Fibroblast of lung (primary cell): ENCODE measurements around the gene SURF4. TPM values are rescaled to one million over a fixed set of nuclear protein-coding genes. Genes with fewer than 3 reads are reported as not detected.

Experiments
- DNase-seq, 2 donors: peaks; one replicate each; pipeline versions ENCODE4 v3.0.0 to v3.0.0-alpha.2; 2010; ENCODE audit warnings: low read depth in 2 of 2
- H2AFZ ChIP-seq: 2 replicates; pipeline ENCODE4 v1.5.1; 2012; ENCODE audit warnings: low read length, control low read depth, inconsistent platforms
- H3K27ac ChIP-seq: 2 replicates; pipeline ENCODE4 v1.5.1; 2011; ENCODE audit warnings: low read length, control low read depth; ENCODE audit not compliant: insufficient read depth
- H3K27me3 ChIP-seq: 2 replicates; pipeline ENCODE4 v1.5.1; 2011; ENCODE audit warnings: mild to moderate bottlenecking, low read length; ENCODE audit not compliant: control insufficient read depth, insufficient read depth
- H3K36me3 ChIP-seq: 2 replicates; pipeline ENCODE4 v1.5.1; 2011; ENCODE audit warnings: low read length; ENCODE audit not compliant: control insufficient read depth, insufficient read depth
- H3K4me1 ChIP-seq: 2 replicates; pipeline ENCODE4 v1.5.1; 2011; ENCODE audit warnings: low read length; ENCODE audit not compliant: control insufficient read depth, insufficient read depth; ENCODE audit errors: extremely low read depth
- H3K4me2 ChIP-seq: 2 replicates; pipeline ENCODE4 v1.5.1; 2011; ENCODE audit warnings: low read length, control low read depth; ENCODE audit not compliant: insufficient read depth; ENCODE audit errors: extremely low read depth
- H3K4me3 ChIP-seq, 4 experiments: fragments of 200-600 bp in 1 of 4; sonication (generic) in 1 of 4; replicated peaks in 1 of 4; 2 replicates each; pipeline ENCODE4 v1.5.1; 2011 to 2016; ENCODE audit warnings: low read length in 4 of 4, low read depth in 3 of 4, mild to moderate bottlenecking in 3 of 4, control low read depth in 2 of 4, inconsistent platforms in 1 of 4, mixed read lengths in 1 of 4; ENCODE audit not compliant: insufficient read depth in 1 of 4; ENCODE audit errors: control extremely low read depth in 1 of 4
- H3K79me2 ChIP-seq: 2 replicates; pipeline ENCODE4 v1.5.1; 2012; ENCODE audit warnings: mild to moderate bottlenecking, low read length, inconsistent platforms; ENCODE audit not compliant: control insufficient read depth, insufficient read depth
- H3K9ac ChIP-seq: 2 replicates; pipeline ENCODE4 v1.5.1; 2011; ENCODE audit warnings: mild to moderate bottlenecking, low read length, control low read depth; ENCODE audit not compliant: insufficient read depth
- H3K9me3 ChIP-seq: 2 replicates; pipeline ENCODE4 v1.5.1; 2012; ENCODE audit warnings: low read depth, low read length; ENCODE audit not compliant: control insufficient read depth, insufficient read depth
- H4K20me1 ChIP-seq: 2 replicates; pipeline ENCODE4 v1.5.1; 2011; ENCODE audit warnings: low read length; ENCODE audit not compliant: control insufficient read depth, insufficient read depth; ENCODE audit errors: extremely low read depth
- CTCF ChIP-seq, 2 donors: IDR thresholded peaks in 1 of 2; conservative IDR thresholded peaks in 1 of 2; 1 replicate in 1 of 2; 2 replicates in 1 of 2; pipeline ENCODE4 v1.5.1; 2011 to 2012; ENCODE audit warnings: low read length in 2 of 2, control low read depth in 1 of 2, inconsistent platforms in 1 of 2, low read depth in 1 of 2, mild to moderate bottlenecking in 1 of 2
- EZH2 ChIP-seq: IDR thresholded peaks from 2 replicates; pipeline ENCODE4 v1.5.1; 2012; ENCODE audit warnings: low read length, control low read depth, mild to moderate bottlenecking; ENCODE audit errors: missing control alignments
- polyA plus RNA-seq, 2 donors: library from polyadenylated mRNA; depleted of rRNA in 1 of 2; stranded (reverse) in 1 of 2; unstranded in 1 of 2; fragments of >200 nt; gene quantifications; 2 replicates each; pipeline ENCODE4 v1.2.1, GENCODE V29; 2011 to 2012; ENCODE audit warnings: missing spikeins in 1 of 2
- total RNA-seq: library from RNA; depleted of rRNA; stranded (reverse); fragments of >200 nt; gene quantifications from 2 replicates; pipeline ENCODE4 v1.2.1, GENCODE V29; 2014

SURF4 gene
- total and polyA plus RNA-seq, 2 donors (not counting 1 experiment from before 2014, with no cell fraction given): 338 to 358 TPM

GRCh38 chr9:133369422-133369821 lies 6.4 kb downstream of the SURF4 start:
- Histone ChIP-seq H3K36me3 (peaks cover 51% of the 10 kb centered on the region), H3K4me3 (no peak overlapping the region), H2AFZ (no peak overlapping the region), H3K9me3 (no peaks in the 10 kb centered on the region), H3K9ac (no peak overlapping the region), H3K4me1 (peaks cover 10% of the 10 kb centered on the region), H3K27ac (no peak overlapping the region), H3K27me3 (no peaks in the 10 kb centered on the region), H3K79me2 (peaks cover 96% of the 10 kb centered on the region), H3K4me2 (no peak overlapping the region), H4K20me1 (peaks cover 10% of the 10 kb centered on the region)
- no peak for DNase-seq
- TF ChIP-seq EZH2 (no peak), CTCF (conservative IDR thresholded peaks at IDR 0.05 in 1 of 2, IDR thresholded peaks at IDR 0.05 in 1 of 2; ENCODE audit: low read depth in 1 of 2, low read length in 2 of 2) (no peak)

- no peak overlapping the region for H3K4me3 ChIP-seq
- H3K4me1 ChIP-seq: peaks cover 12% of the 10 kb centered on the region
- H3K27me3 ChIP-seq: no peaks in the 10 kb centered on the region
- DNase-seq: no peak
- no peak overlapping the region for H2AFZ ChIP-seq
- H3K36me3 ChIP-seq: peaks cover 57% of the 10 kb centered on the region
- H3K79me2 ChIP-seq: peaks cover 94% of the 10 kb centered on the region
- no peak overlapping the region for H3K4me2 ChIP-seq
- peaks cover 10% of the 10 kb centered on the region for H4K20me1 ChIP-seq
- no peak overlapping the region for H3K27ac ChIP-seq
- no peak for TF ChIP-seq EZH2
- TF ChIP-seq CTCF (conservative IDR thresholded peaks at IDR 0.05 in 1 of 2, IDR thresholded peaks at IDR 0.05 in 1 of 2; ENCODE audit: low read depth in 1 of 2, low read length in 2 of 2): no peak
- no peak overlapping the region for H3K9ac ChIP-seq
- no peaks in the 10 kb centered on the region for H3K9me3 ChIP-seq
Measured at GRCh38 chr9:133368249-133368881, 7.5 kb downstream of the SURF4 start.

GRCh38 chr9:133367778-133368177 lies 8.1 kb downstream of the SURF4 start:
- no peaks in the 10 kb centered on the region for H3K9me3 ChIP-seq
- H4K20me1 ChIP-seq: peaks cover 10% of the 10 kb centered on the region
- H3K4me3 ChIP-seq: no peak overlapping the region
- peaks cover 12% of the 10 kb centered on the region for H3K4me1 ChIP-seq
- H3K79me2 ChIP-seq: peaks cover 90% of the 10 kb centered on the region
- H3K9ac ChIP-seq: no peak overlapping the region
- H2AFZ ChIP-seq: no peak overlapping the region
- no peaks in the 10 kb centered on the region for H3K27me3 ChIP-seq
- H3K36me3 ChIP-seq: peaks cover 59% of the 10 kb centered on the region
- TF ChIP-seq EZH2 (no peak), CTCF (conservative IDR thresholded peaks at IDR 0.05 in 1 of 2, IDR thresholded peaks at IDR 0.05 in 1 of 2; ENCODE audit: low read depth in 1 of 2, low read length in 2 of 2) (no peak)
- no peak for DNase-seq
- H3K27ac ChIP-seq: no peak overlapping the region
- no peak overlapping the region for H3K4me2 ChIP-seq
